OCI-LY7 (cell line): Measurements from ENCODE around the gene SLC9C1. TPM values are rescaled to one million over a fixed set of nuclear protein-coding genes. Genes with fewer than 3 reads are reported as not detected.

ENCODE experiments used
- BruUV-seq: library from RNA; stranded (reverse); fragments of 400-500 nt; replicated peaks from 2 replicates; lab custom pipeline; 2021; lab: Mats Ljungman, UMichigan
- CTCF ChIA-PET: fragments of 300-600 bp; sonication (Branson Sonifier 250); formaldehyde crosslinking; loops from one replicate; lab custom pipeline; 2022; ENCODE audit warnings: antibody characterized with exemption; ENCODE audit not compliant: unreplicated experiment; lab: Charles Lee
- POLR2A ChIA-PET: fragments of 300-600 bp; sonication (Branson Sonifier 250); formaldehyde crosslinking; loops from one replicate; lab custom pipeline; 2022; ENCODE audit warnings: antibody characterized with exemption; lab: Charles Lee
- DNase-seq: peaks from one replicate; pipeline ENCODE4 v3.0.0-alpha.2; 2015; ENCODE audit warnings: low spot score
- H2AFZ ChIP-seq: fragments of 200-600 bp; sonication (generic), shearing (Covaris generic); 2 replicates; pipeline ENCODE4 v1.6.1; 2014; ENCODE audit warnings: mild to moderate bottlenecking, antibody characterized with exemption, low read length, moderate library complexity
- H3K27ac ChIP-seq: fragments of 200-600 bp; sonication (generic); 2 replicates; pipeline ENCODE4 v1.5.1; 2014; ENCODE audit warnings: mixed run types, low read depth, mild to moderate bottlenecking, moderate library complexity, low read length, inconsistent platforms; ENCODE audit not compliant: poor library complexity, severe bottlenecking
- H3K36me3 ChIP-seq: fragments of 200-600 bp; sonication (generic); 2 replicates; pipeline ENCODE4 v1.6.1; 2014; ENCODE audit warnings: mild to moderate bottlenecking, antibody characterized with exemption, low read length, moderate library complexity, mixed read lengths; ENCODE audit not compliant: insufficient read depth
- H3K4me1 ChIP-seq: fragments of 200-600 bp; sonication (generic); 2 replicates; pipeline ENCODE4 v1.5.1; 2014; ENCODE audit warnings: mild to moderate bottlenecking, low read length; ENCODE audit not compliant: insufficient read depth, poor library complexity, severe bottlenecking
- H3K4me2 ChIP-seq: fragments of 200-600 bp; sonication (generic); 2 replicates; pipeline ENCODE4 v1.6.1; 2014; ENCODE audit warnings: mild to moderate bottlenecking, low read length
- H3K4me3 ChIP-seq: fragments of 200-600 bp; sonication (generic); 2 replicates; pipeline ENCODE4 v1.5.1; 2014; ENCODE audit warnings: mild to moderate bottlenecking, low read depth, low read length; ENCODE audit not compliant: poor library complexity, severe bottlenecking
- H3K79me2 ChIP-seq: fragments of 200-600 bp; sonication (generic); 2 replicates; pipeline ENCODE4 v1.6.1; 2016; ENCODE audit warnings: low read depth, mild to moderate bottlenecking, low read length, moderate library complexity, mixed read lengths; ENCODE audit not compliant: insufficient read depth
- H3K9me2 ChIP-seq: fragments of 200-600 bp; sonication (generic); 2 replicates; pipeline ENCODE4 v1.6.1; 2016; ENCODE audit warnings: mild to moderate bottlenecking, low read length, mixed read lengths; ENCODE audit not compliant: insufficient read depth
- H3K9me3 ChIP-seq: fragments of 200-600 bp; sonication (generic); 2 replicates; pipeline ENCODE4 v1.6.1; 2014; ENCODE audit warnings: mild to moderate bottlenecking, mixed run types, low read length, mixed read lengths
- H4K20me1 ChIP-seq: fragments of 200-600 bp; sonication (generic); 2 replicates; pipeline ENCODE4 v1.6.1; 2014; ENCODE audit warnings: mild to moderate bottlenecking, antibody characterized with exemption, low read length, moderate library complexity, mixed read lengths; ENCODE audit not compliant: insufficient read depth
- CTCF ChIP-seq: fragments of 200-600 bp; sonication (generic); conservative IDR thresholded peaks from 2 replicates; pipeline ENCODE4 v1.5.1; 2014; ENCODE audit warnings: mild to moderate bottlenecking, antibody characterized with exemption, low read length, moderate library complexity, mixed read lengths
- EZH2phosphoT487 ChIP-seq: fragments of 200-600 bp; sonication (generic); IDR thresholded peaks from 2 replicates; pipeline ENCODE4 v1.6.1; 2018; ENCODE audit warnings: low read depth, borderline replicate concordance, mild to moderate bottlenecking, mixed run types, antibody characterized with exemption, low read length, moderate library complexity, mixed read lengths
- intact Hi-C: fragments of 100-400 bp; cut with micrococcal nuclease; formaldehyde crosslinking; loops from one replicate; pipeline ENCODE4 v1.10.0; 2022; ENCODE audit not compliant: unreplicated experiment
- total RNA-seq, 2 experiments: library from RNA; depleted of rRNA in 1 of 2; stranded (reverse); fragments of >200 nt in 1 of 2; shearing (Covaris generic) in 1 of 2; gene quantifications; 2 replicates each; pipeline ENCODE4 v1.2.3, GENCODE V29; 2014 to 2022

SLC9C1 gene
- total RNA-seq, 2 experiments from 2014 or later = not detected

- CTCF ChIA-PET = interaction anchor here (0.5 to 1.6 kb wide), 18 partner anchors 13 to 450 kb away, joined by 3 to 19 read pairs (median 4); partner anchors contain the start of genes ABHD10, ATG3, GCSAM and SLC35A5
- intact Hi-C loops = loop anchor here (1.0 to 5.0 kb wide), 7 partner anchors 181 to 450 kb away; partner anchors contain the start of genes ATG3, BTLA and SLC35A5
- H3K79me2 ChIP-seq = no peaks in the 10 kb centered on the region; the same call in 1 of the 2 replicates
- peak overlapping the region; percentile 57 for H3K4me2 ChIP-seq
- DNase-seq = peak; percentile 96
- H3K9me3 ChIP-seq = no peaks in the 10 kb centered on the region
- no peak for TF ChIP-seq EZH2phosphoT487
- peak; percentile 99 for TF ChIP-seq CTCF
- peaks cover 20% of the 10 kb centered on the region for H3K36me3 ChIP-seq
- H3K4me1 ChIP-seq = peaks cover 83% of the 10 kb centered on the region
- POLR2A ChIA-PET = interaction anchor here (0.6 to 7.4 kb wide), 22 partner anchors 9 to 448 kb away, joined by 3 to 169 read pairs (median 4); partner anchors contain the start of genes BTLA, GCSAM and SLC9C1
- H3K9me2 ChIP-seq = no peaks in the 10 kb centered on the region
- H2AFZ ChIP-seq = peak overlapping the region; percentile 75
- no TSS peak for BruUV-seq
- H4K20me1 ChIP-seq = no peaks in the 10 kb centered on the region
- H3K4me3 ChIP-seq = no peak overlapping the region
- H3K27ac ChIP-seq = peak overlapping the region; percentile 99
Observed at GRCh38 chr3:112111785-112112402, 182.1 kb downstream of the SLC9C1 start.

GRCh38 chr3:112109322-112109721, 184.7 kb downstream of the SLC9C1 start:
- Histone ChIP-seq H3K4me1 (peaks cover 57% of the 10 kb centered on the region), H3K4me3 (peak overlapping the region; percentile 3), H4K20me1 (no peaks in the 10 kb centered on the region), H3K79me2 (no peaks in the 10 kb centered on the region; the same call in 1 of the 2 replicates), H2AFZ (peak overlapping the region; percentile 51; the same call in 1 of the 2 replicates), H3K4me2 (peak overlapping the region; percentile 46), H3K36me3 (peaks cover 22% of the 10 kb centered on the region), H3K27ac (peak overlapping the region; percentile 67), H3K9me3 (no peaks in the 10 kb centered on the region), H3K9me2 (no peaks in the 10 kb centered on the region)
- no peak for TF ChIP-seq CTCF
- TF ChIP-seq EZH2phosphoT487 = no peak
- DNase-seq = peak; percentile 19
- ChIA-PET CTCF (interaction anchor here (1.2 kb wide), 1 partner anchor 17 kb away, joined by 3 read pairs; no protein-coding TSS in a partner anchor), POLR2A (interaction anchor here (1.0 to 7.4 kb wide), 11 partner anchors 8 to 422 kb away, joined by 3 to 169 read pairs (median 8); partner anchors contain the start of genes ABHD10 and GCSAM)
- BruUV-seq = TSS peak; percentile 26
- intact Hi-C loops = no loop called here
